Measurements from ENCODE around the gene AKAP13.

AKAP13 gene

GRCh38 chr15:85443593-85444087 is 63.2 kb downstream of the AKAP13 start:
- TF ChIP-seq CTCF (IDR thresholded peaks at IDR 0.05): no peak
- Histone ChIP-seq H3K9me3 (no peaks in the 10 kb centered on the region), H3K36me3 (no peaks in the 10 kb centered on the region), H3K27me3 (no peaks in the 10 kb centered on the region), H3K4me3 (ENCODE audit: low read depth in 1 of 2, low read length in 1 of 2) (no peak overlapping the region), H3K4me1 (ENCODE audit: control insufficient read depth in 1 of 2, insufficient read depth in 1 of 2, low read depth in 1 of 2, low read length in 1 of 2) (no peaks in the 10 kb centered on the region), H3K27ac (no peak overlapping the region)

DNA sequence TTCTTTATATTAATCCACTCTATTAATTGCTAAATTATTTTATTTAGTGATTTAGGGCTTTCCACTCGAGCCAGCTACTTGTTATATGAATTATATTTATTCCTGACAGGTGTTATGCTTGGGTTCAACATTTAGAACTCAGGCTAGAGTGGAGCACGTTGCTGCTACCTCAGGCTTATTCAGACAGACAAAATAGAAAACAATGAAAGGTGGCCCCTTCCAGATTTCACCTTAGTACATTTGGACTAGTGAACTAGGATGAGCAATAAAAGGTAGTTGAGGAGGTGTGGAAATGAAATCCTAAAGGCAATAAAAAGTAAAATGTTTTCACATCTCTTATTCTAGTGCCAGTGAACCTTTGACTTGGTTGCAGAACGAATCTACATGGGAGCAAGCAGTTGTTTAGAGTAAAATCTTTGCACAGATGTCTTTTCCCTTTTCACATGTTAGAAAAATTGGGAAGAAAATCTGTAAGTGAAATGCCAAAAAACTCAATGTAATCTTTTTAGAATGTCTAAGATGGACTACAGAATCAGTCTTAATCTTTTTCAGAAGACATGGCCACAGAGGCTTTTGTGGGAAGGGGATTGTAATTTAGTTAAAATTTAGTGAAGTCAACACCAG is 63.8 kb downstream of the AKAP13 start:
- no peaks in the 10 kb centered on the region for H3K9me3 ChIP-seq
- TF ChIP-seq CTCF (IDR thresholded peaks at IDR 0.05): no peak
- H3K4me1 ChIP-seq (ENCODE audit: control insufficient read depth in 1 of 2, insufficient read depth in 1 of 2, low read depth in 1 of 2, low read length in 1 of 2): no peaks in the 10 kb centered on the region
- no peaks in the 10 kb centered on the region for H3K36me3 ChIP-seq
- no peak overlapping the region for H3K4me3 ChIP-seq (ENCODE audit: low read depth in 1 of 2, low read length in 1 of 2)
- H3K27ac ChIP-seq: no peak overlapping the region
- H3K27me3 ChIP-seq: no peaks in the 10 kb centered on the region

- H3K36me3 ChIP-seq: no peaks in the 10 kb centered on the region
- H3K4me1 ChIP-seq (ENCODE audit: control insufficient read depth in 1 of 2, insufficient read depth in 1 of 2, low read depth in 1 of 2, low read length in 1 of 2): no peaks in the 10 kb centered on the region
- H3K27me3 ChIP-seq: no peaks in the 10 kb centered on the region
- H3K9me3 ChIP-seq: no peaks in the 10 kb centered on the region
- no peak overlapping the region for H3K27ac ChIP-seq
- no peak overlapping the region for H3K4me3 ChIP-seq (ENCODE audit: low read depth in 1 of 2, low read length in 1 of 2)
- no peak for TF ChIP-seq CTCF (IDR thresholded peaks at IDR 0.05)
These were observed 65.0 kb downstream of the AKAP13 start for GRCh38 chr15:85445361-85445760.

DNA sequence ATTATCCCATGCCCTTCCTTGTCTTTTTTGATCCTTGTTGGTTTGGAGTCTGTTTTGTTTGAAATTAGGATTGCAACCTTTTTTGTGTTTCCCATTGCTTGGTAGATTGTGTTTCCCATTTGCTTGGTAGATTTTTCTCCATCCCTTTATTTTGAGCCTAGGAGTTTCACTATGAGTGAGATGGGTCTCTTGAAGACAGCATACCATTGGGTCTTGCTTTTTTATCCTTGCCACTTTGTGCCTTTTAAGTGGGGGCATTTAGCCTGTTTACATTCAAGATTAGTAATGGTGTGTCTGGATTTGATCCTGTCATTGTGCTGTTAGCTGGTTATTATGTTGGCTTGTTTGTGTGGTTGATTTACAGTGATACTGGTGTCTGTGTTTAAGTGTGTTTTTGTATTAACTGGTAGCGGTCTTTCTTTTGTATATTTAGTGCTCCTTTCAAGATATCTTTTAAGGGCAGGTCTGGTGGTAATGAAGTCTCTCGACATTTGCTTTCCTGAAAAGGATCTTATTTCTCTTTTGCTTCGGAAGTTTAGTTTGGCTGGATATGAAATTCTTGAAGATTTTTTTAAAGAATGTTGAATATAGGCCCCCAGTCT is 70.8 kb downstream of the AKAP13 start:
- Histone ChIP-seq H3K4me1 (ENCODE audit: control insufficient read depth in 1 of 2, insufficient read depth in 1 of 2, low read depth in 1 of 2, low read length in 1 of 2) (no peaks in the 10 kb centered on the region), H3K9me3 (no peaks in the 10 kb centered on the region), H3K36me3 (no peaks in the 10 kb centered on the region), H3K4me3 (ENCODE audit: low read depth in 1 of 2, low read length in 1 of 2) (no peak overlapping the region), H3K27ac (no peak overlapping the region), H3K27me3 (no peaks in the 10 kb centered on the region)
- TF ChIP-seq CTCF (IDR thresholded peaks at IDR 0.05): no peak

DNA sequence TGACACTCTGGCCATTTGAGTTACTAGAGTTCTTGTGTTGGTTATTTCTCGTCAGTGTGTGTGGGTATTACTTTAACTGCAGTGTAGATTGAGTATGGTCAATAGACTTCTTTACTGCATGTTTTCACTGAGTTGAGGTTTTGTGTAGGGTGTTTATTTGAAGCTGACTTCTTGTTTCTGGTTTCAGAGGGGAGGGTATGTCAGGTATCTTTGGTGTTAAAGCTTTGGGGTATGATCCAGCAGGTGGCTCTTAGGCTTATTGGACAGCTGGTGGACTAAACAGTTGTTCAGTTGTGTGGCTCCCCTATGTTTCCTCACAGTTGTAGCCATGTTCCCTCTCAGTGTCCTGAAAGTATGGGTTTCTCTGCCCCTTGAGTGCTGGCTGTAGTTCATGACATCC is 72.0 kb downstream of the AKAP13 start:
- no peaks in the 10 kb centered on the region for H3K36me3 ChIP-seq
- no peak overlapping the region for H3K4me3 ChIP-seq (ENCODE audit: low read depth in 1 of 2, low read length in 1 of 2)
- H3K9me3 ChIP-seq: no peaks in the 10 kb centered on the region
- no peak overlapping the region for H3K27ac ChIP-seq
- no peaks in the 10 kb centered on the region for H3K4me1 ChIP-seq (ENCODE audit: control insufficient read depth in 1 of 2, insufficient read depth in 1 of 2, low read depth in 1 of 2, low read length in 1 of 2)
- TF ChIP-seq CTCF (IDR thresholded peaks at IDR 0.05): no peak
- no peaks in the 10 kb centered on the region for H3K27me3 ChIP-seq
